IPS DF 6.9 (cell line): ENCODE data around the gene CD7.

ENCODE experiments used
- DNase-seq: peaks from one replicate; pipeline ENCODE4 v3.0.0-alpha.2; 2013; ENCODE audit warnings: low read depth, low spot score
- H3K27ac ChIP-seq: one replicate; pipeline ENCODE4 v1.5.1; 2013; ENCODE audit warnings: low read length, control low read depth
- H3K27me3 ChIP-seq: 2 replicates; pipeline ENCODE4 v1.6.1; 2013; ENCODE audit warnings: mild to moderate bottlenecking, low read length; ENCODE audit not compliant: control insufficient read depth, insufficient read depth
- H3K36me3 ChIP-seq: 2 replicates; pipeline ENCODE4 v1.6.1; 2013; ENCODE audit warnings: low read length; ENCODE audit not compliant: control insufficient read depth, insufficient read depth
- H3K4me1 ChIP-seq: 2 replicates; pipeline ENCODE4 v1.6.1; 2013; ENCODE audit warnings: low read length; ENCODE audit not compliant: control insufficient read depth, insufficient read depth
- H3K4me3 ChIP-seq: 2 replicates; pipeline ENCODE4 v1.5.1; 2013; ENCODE audit warnings: mild to moderate bottlenecking, low read length
- H3K9me3 ChIP-seq: 2 replicates; pipeline ENCODE4 v1.6.1; 2013; ENCODE audit warnings: low read length, inconsistent platforms; ENCODE audit not compliant: control insufficient read depth, insufficient read depth
- WGBS: extraction: QIAGEN DNeasy Blood & Tissue Kit; methylation state at CpG from one replicate; pipeline ENCODE4 v1.1.7; 2013; ENCODE audit warnings: mixed read lengths, missing lambda C conversion rate; ENCODE audit not compliant: insufficient read length, insufficient coverage; 5-methylcytosine and 5-hydroxymethylcytosine counted together

Gene CD7

GRCh38 chr17:82333279-82334171, 16.1 kb upstream of the CD7 start, which contains the start of gene SECTM1:
Gene SECTM1, minus strand, starts transcription at chr17:82333766. Its CDS starts 6,526 bp downstream, at chr17:82327240.
- no peaks in the 10 kb centered on the region for H3K36me3 ChIP-seq
- no peaks in the 10 kb centered on the region for H3K9me3 ChIP-seq
- no peak for DNase-seq
- H3K27me3 ChIP-seq = peaks cover 26% of the 10 kb centered on the region
- no CpG with 5 or more reads among the region's 90 CpGs for WGBS
- peaks cover 9% of the 10 kb centered on the region for H3K4me1 ChIP-seq
- H3K27ac ChIP-seq = no peak within 1 kb of the TSS
- H3K4me3 ChIP-seq = peak within 1 kb of the TSS; percentile 15; the same call in 1 of the 2 replicates

DNA sequence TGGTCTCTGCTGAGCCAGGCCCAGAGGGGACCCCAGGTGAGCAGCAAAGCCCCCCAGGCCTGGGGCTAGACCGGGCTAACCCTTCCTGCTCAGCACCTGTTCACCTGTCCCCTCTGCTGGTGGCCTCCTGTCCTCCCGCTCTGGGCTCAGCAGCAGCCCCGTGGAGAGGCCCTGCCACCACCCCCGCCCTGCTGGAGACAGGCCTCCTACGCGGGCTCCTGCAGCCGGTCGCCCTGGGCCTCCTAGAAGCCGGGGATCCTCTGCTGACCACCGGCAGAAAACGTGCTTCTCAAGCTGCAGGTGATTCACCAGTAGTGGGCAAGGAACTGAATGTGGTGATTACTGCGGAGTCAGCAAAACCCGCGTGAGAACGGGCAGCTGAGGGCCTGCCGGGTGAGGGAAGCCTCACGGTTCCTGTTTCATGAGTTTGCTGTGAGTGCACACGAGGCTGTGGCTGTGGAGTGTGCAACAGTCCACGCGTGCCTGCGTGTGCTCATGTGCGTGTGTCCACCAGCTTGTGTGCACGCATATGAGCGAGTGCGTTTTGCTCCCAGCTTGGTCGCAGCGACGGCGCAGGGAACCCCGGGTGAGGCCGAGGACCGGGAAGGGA, 15.4 kb upstream of the CD7 start:
- DNase-seq = no peak
- H3K4me3 ChIP-seq = peak overlapping the region; percentile 15; the same call in 1 of the 2 replicates
- no CpG with 5 or more reads among the region's 32 CpGs for WGBS
- peaks cover 9% of the 10 kb centered on the region for H3K4me1 ChIP-seq
- H3K27me3 ChIP-seq = peaks cover 26% of the 10 kb centered on the region
- H3K36me3 ChIP-seq = no peaks in the 10 kb centered on the region
- H3K27ac ChIP-seq = no peak overlapping the region
- H3K9me3 ChIP-seq = no peaks in the 10 kb centered on the region

DNA sequence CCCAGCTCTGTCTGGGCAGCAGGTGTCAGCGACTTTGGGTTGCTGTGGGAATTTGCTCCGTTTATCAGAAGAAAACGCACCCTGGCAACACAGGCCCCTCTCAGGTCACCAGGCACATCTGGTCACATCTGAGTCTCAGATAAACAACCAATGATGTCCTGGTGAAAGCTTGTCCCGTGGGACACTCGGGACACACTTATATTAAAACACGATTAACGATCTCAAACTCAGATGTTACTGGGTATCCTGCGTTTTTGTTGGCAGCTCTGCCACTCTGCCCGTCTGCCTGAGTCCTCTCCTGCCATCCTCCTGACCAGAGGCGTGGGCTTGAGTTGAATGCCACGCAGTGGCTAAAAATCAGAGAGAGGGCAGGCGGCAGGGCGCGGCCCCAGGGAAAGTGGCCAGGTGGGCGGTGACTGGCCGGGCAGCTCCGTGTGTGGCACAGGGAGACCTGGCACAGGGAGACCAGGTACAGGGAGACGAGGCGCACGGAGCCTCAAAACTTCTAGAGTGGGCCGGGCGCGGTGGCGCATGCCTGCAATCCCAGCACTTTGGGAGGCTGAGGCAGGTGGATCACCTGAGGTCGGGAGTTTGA, 14.0 kb upstream of the CD7 start:
- Histone ChIP-seq H3K9me3 (no peaks in the 10 kb centered on the region), H3K27me3 (peaks cover 26% of the 10 kb centered on the region), H3K4me1 (peaks cover 9% of the 10 kb centered on the region), H3K4me3 (no peak overlapping the region), H3K36me3 (no peaks in the 10 kb centered on the region), H3K27ac (no peak overlapping the region)
- WGBS = no CpG with 5 or more reads among the region's 25 CpGs
- DNase-seq = no peak

DNA sequence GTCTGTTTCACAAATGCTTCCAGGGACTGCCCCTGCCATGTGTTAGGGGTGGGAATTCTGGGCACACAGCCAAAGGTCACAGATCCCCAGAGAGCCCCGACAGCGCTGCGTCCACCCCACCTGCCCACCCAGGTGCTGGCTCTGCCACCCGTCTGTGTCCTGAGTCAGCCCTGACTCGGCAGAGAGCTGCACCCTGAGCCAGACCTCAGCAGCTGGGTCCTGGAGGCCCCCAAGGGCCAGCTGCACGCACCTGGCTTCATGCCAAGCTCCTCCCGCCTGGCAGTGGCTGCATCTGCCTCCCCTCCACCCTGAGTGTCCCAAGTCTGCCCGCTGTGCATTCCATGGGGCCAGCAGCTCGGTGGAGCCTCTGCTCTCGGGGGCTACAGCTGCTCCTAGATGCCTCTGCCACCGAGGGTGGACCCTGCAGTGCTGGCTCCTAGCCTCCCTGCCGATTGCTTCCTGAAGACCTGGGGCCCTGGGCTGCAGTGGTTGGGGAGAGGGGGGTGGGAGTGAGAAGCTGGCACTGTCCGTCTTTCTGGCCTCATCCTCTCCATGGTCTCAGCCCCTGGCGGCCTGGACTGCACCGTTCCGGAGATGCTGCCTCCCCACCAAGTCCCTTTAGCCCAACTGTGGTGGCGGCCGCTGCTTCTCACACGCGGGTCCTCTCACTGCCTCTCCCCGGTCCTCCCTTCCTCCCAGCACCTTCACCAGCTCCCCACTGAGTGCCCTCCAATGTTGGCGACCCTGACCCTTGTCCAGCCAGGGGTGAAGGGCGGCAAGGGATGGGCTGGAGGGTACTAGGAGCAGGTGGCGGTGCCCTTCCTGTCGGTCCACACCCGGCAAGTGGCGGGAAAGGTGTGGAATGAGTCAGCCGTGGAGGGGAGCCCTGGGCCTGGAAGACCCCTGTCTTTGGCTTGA, 13.2 kb upstream of the CD7 start:
- Histone ChIP-seq H3K27me3 (peaks cover 26% of the 10 kb centered on the region), H3K9me3 (no peaks in the 10 kb centered on the region), H3K27ac (no peak overlapping the region), H3K4me3 (no peak overlapping the region), H3K4me1 (peaks cover 9% of the 10 kb centered on the region), H3K36me3 (no peaks in the 10 kb centered on the region)
- DNase-seq = no peak
- no CpG with 5 or more reads among the region's 28 CpGs for WGBS

DNA sequence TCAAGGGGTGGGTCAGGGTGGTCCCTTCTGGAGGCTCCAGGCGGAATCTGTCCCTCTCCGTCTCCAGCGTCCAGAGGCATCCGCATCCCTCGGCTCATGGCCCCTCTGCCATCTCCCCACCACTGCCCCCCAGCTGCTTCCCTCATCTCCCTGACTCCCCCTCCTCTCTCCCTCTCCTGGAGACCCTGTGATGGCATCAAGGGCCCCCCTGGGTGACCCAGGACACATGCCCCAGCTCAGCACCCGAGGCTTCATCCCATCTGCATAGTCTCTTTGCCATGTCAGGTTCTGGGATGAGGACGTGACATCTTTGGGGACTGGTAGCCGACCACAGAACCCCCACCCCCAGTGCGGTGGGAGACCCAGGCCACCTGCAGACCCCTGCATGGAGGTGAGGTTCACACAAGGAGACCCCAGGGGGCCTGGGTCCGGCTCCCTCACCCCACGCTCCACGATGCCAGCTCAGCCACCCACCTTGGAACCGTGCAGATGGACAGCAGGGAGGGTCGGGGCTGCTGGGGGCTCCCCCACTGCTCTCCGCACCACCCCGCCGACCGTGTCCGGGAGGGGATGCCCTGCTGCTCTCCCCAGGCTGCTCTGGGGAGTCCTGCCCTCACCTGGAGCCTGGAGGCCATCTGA, 12.4 kb upstream of the CD7 start:
- no peaks in the 10 kb centered on the region for H3K9me3 ChIP-seq
- peaks cover 9% of the 10 kb centered on the region for H3K4me1 ChIP-seq
- no CpG with 5 or more reads among the region's 19 CpGs for WGBS
- no peak overlapping the region for H3K27ac ChIP-seq
- peaks cover 21% of the 10 kb centered on the region for H3K27me3 ChIP-seq
- no peak overlapping the region for H3K4me3 ChIP-seq
- H3K36me3 ChIP-seq = no peaks in the 10 kb centered on the region
- no peak for DNase-seq

DNA sequence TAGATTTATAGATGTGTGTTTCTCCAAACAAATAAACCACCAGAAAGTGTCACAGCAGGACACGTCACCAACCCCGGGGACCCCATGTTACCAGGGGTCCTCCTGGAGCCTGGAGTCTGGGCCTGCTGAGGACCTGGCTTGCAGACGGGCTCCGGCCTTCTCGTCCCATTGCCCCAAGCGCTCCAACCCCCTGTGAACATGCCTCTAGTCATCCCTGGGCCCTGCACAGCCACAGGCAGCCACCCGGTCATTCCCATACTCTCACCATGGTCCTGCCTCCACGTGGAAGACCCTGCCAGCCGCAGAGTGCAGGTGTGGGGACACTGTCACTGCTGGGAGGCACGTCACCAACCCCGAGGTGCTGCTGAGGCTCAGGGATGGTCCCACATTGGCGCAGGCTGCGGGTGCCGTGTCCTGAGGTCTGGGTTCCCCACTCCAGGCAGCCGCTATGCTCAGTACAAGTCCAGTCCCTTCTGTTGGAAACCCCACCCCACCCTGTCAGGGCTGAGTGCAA, 11.6 kb upstream of the CD7 start:
- H3K4me1 ChIP-seq = peaks cover 9% of the 10 kb centered on the region
- WGBS = no CpG with 5 or more reads among the region's 15 CpGs
- H3K4me3 ChIP-seq = no peak overlapping the region; the same call in 1 of the 2 replicates
- H3K36me3 ChIP-seq = no peaks in the 10 kb centered on the region
- no peaks in the 10 kb centered on the region for H3K9me3 ChIP-seq
- H3K27me3 ChIP-seq = peaks cover 14% of the 10 kb centered on the region
- DNase-seq = no peak
- no peak overlapping the region for H3K27ac ChIP-seq

GRCh38 chr17:82328141-82328993, 11.0 kb upstream of the CD7 start:
- Histone ChIP-seq H3K9me3 (no peaks in the 10 kb centered on the region), H3K4me3 (no peak overlapping the region), H3K27ac (no peak overlapping the region), H3K36me3 (no peaks in the 10 kb centered on the region), H3K4me1 (peaks cover 8% of the 10 kb centered on the region), H3K27me3 (peaks cover 10% of the 10 kb centered on the region)
- DNase-seq = no peak
- no CpG with 5 or more reads among the region's 28 CpGs for WGBS

DNA sequence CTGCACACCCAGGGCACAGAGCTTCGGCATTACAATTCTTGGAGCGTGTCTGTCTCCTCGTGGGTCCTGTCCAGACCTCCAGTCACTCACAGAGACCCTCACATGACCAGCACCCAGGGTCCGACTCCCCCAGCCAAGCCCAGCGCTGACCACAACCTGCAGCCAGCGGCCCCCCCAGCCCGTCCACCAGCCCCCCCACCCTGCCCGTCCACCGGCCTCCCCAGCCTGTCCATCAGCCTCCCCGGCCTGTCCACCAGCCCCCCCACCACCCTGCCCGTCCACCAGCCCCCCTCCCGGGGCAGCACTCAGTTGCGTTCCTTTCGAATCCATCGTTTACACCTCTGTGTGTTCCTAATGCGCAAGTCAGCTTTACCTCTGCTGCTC, 10.3 kb upstream of the CD7 start:
- Histone ChIP-seq H3K36me3 (no peaks in the 10 kb centered on the region), H3K27ac (no peak overlapping the region), H3K4me3 (no peak overlapping the region), H3K9me3 (no peaks in the 10 kb centered on the region), H3K27me3 (peaks cover 6% of the 10 kb centered on the region), H3K4me1 (peaks cover 4% of the 10 kb centered on the region)
- no CpG with 5 or more reads among the region's 16 CpGs for WGBS
- DNase-seq = no peak

- Histone ChIP-seq H3K9me3 (no peaks in the 10 kb centered on the region), H3K27ac (no peak overlapping the region), H3K4me3 (no peak overlapping the region), H3K27me3 (peaks cover 2% of the 10 kb centered on the region; the same call in 1 of the 2 replicates), H3K36me3 (no peaks in the 10 kb centered on the region), H3K4me1 (peaks cover 4% of the 10 kb centered on the region)
- WGBS = no CpG with 5 or more reads among the region's 15 CpGs
- no peak for DNase-seq
Measured at GRCh38 chr17:82327289-82327688, 9.9 kb upstream of the CD7 start.
